Activated T-helper 1 cell treated with anti-CD3 and anti-CD28 coated beads, Interleukin-12 subunit alpha, Interleukin-12 subunit beta, Interleukin-2, Interleukin-4 antibody, amounts not matched to agents 30 ng/mL and 10 ng/mL and 1 ng/mL, durations not matched to agents 14 hours and 24 hours and 36 hours (primary cell): ENCODE results near the gene CD46. TPM values are rescaled to one million over a fixed set of nuclear protein-coding genes. Genes with fewer than 3 reads are reported as not detected.
"Not testable (repeated sequence)": the region's sequence is repeated elsewhere in the genome, so short reads cannot be mapped to it uniquely, and the experiment has no call there.

Experiments
- DNase-seq: peaks from one replicate; pipeline ENCODE4 v3.0.0; 2021; ENCODE audit warnings: low spot score
- H3K27ac Mint-ChIP-seq: one replicate; pipeline ENCODE4 v1.8.0; 2021; ENCODE audit warnings: mild to moderate bottlenecking, mixed read lengths
- H3K27me3 Mint-ChIP-seq: one replicate; pipeline ENCODE4 v1.8.0; 2022; ENCODE audit warnings: mild to moderate bottlenecking, moderate library complexity, mixed read lengths; ENCODE audit not compliant: insufficient read depth
- H3K36me3 Mint-ChIP-seq: one replicate; pipeline ENCODE4 v1.8.0; 2021; ENCODE audit warnings: low read depth, mixed read lengths
- H3K4me1 Mint-ChIP-seq: one replicate; pipeline ENCODE4 v1.8.0; 2021; ENCODE audit warnings: low read depth, mixed read lengths
- H3K4me3 Mint-ChIP-seq: one replicate; pipeline ENCODE4 v1.8.0; 2021; ENCODE audit warnings: mild to moderate bottlenecking, moderate library complexity, mixed read lengths
- H3K9me3 Mint-ChIP-seq: one replicate; pipeline ENCODE4 v1.8.0; 2021; ENCODE audit warnings: mixed read lengths
- intact Hi-C: fragments of 100-400 bp; cut with micrococcal nuclease; formaldehyde crosslinking; loops from one replicate; pipeline ENCODE4 v1.15.1; 2024
- total RNA-seq: library from RNA; stranded (reverse); gene quantifications from 2 replicates; pipeline ENCODE4 v1.2.3, GENCODE V29; 2022

CD46 gene
- total RNA-seq, result 101 and 105 TPM in 2 replicates

- Mint-ChIP-seq H3K4me1 (peaks cover 61% of the 10 kb centered on the region), H3K27ac (peak within 1 kb of the TSS; percentile 95), H3K4me3 (peak within 1 kb of the TSS; percentile 98), H3K27me3 (no peaks in the 10 kb centered on the region), H3K36me3 (peaks cover 9% of the 10 kb centered on the region), H3K9me3 (no peaks in the 10 kb centered on the region)
- intact Hi-C loops, result loop anchor here (1.0 to 10.0 kb wide), 7 partner anchors 45 to 700 kb away; partner anchors contain the start of genes CD55, CR1L, PFKFB2 and YOD1
- peak; percentile 93 for DNase-seq
Observed at GRCh38 chr1:207751790-207752455, at the start of gene CD46. Gene CD46, plus strand, starts transcription at chr1:207752054. Its CDS starts 159 bp downstream, at chr1:207752213.

DNA sequence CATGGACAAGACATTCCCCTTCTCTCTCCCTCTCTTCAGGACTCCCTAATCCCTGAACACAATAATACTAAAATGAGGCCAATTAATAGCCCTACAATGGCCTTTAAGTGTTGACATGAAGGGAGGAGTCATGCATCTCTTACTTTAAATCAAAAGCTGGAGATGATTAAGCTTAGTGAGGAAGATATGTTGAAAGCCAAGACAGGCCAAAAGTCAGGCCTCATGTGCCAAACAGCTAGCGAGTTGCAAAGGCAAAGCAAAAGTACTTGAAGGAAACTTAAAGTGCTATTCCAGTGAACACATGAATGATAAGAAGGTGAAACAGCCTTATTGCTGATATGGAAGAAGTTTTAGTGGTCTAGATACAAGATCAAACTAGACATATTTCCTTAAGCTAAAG, 49.5 kb upstream of the CD46 start:
- intact Hi-C loops, result no loop called here
- Mint-ChIP-seq H3K36me3 (no peaks in the 10 kb centered on the region), H3K4me3 (no peak overlapping the region), H3K27me3 (peaks cover 13% of the 10 kb centered on the region), H3K4me1 (no peaks in the 10 kb centered on the region), H3K9me3 (no peaks in the 10 kb centered on the region), H3K27ac (no peak overlapping the region)
- no peak for DNase-seq

GRCh38 chr1:207703712-207704111, 48.1 kb upstream of the CD46 start:
- Mint-ChIP-seq H3K27ac (no peak overlapping the region), H3K4me3 (no peak overlapping the region), H3K27me3 (peaks cover 9% of the 10 kb centered on the region), H3K36me3 (no peaks in the 10 kb centered on the region), H3K4me1 (no peaks in the 10 kb centered on the region), H3K9me3 (no peaks in the 10 kb centered on the region)
- intact Hi-C loops, result no loop called here
- DNase-seq, result no peak

GRCh38 chr1:207708004-207708403, 43.9 kb upstream of the CD46 start:
- H3K4me1 Mint-ChIP-seq, intact Hi-C loops, H3K9me3 Mint-ChIP-seq, H3K27me3 Mint-ChIP-seq, DNase-seq, H3K36me3 Mint-ChIP-seq, H3K4me3 Mint-ChIP-seq, H3K27ac Mint-ChIP-seq: not testable (repeated sequence)

DNA sequence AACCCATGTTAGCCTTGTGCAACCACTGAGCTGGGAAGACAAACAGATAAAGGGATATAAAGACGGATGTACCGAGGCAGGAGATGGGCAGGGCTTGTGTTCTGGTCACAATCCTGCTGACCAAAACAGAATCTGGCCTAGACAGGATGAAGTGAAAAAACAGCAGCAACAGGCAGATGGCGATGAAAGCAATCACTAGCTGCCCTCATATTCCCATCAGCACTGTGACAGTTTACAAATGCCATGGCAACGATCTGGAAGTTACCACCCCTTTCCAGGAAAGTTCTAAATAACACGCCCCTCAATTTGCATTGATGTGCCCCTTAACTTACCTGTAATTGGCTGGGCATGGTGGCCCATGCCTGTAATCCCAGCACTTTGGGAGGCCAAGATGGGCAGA, 40.6 kb upstream of the CD46 start:
- no peaks in the 10 kb centered on the region for H3K4me1 Mint-ChIP-seq
- H3K27ac Mint-ChIP-seq, result no peak overlapping the region
- peaks cover 4% of the 10 kb centered on the region for H3K27me3 Mint-ChIP-seq
- no peak for DNase-seq
- intact Hi-C loops, result no loop called here
- H3K4me3 Mint-ChIP-seq, result no peak overlapping the region
- no peaks in the 10 kb centered on the region for H3K9me3 Mint-ChIP-seq
- H3K36me3 Mint-ChIP-seq, result no peaks in the 10 kb centered on the region

DNA sequence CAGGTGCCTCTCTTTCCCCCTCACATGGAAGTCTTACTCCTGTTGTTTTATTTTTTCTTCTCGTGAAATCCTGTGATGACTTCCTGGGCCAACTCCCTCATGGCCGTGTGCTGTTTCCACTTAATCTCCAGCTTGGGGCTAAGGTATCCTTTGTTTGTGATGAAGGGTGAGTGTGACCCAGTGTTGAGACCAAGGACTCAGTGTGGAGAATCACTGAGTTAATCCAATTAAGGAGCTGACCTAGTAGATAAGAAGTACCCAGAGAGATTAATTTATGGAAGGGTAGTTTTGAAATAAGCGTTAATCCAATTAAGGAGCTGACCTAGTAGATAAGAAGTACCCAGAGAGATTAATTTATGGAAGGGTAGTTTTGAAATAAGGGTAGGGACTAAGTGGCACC, 39.2 kb upstream of the CD46 start:
- H3K36me3 Mint-ChIP-seq, H3K27ac Mint-ChIP-seq, DNase-seq, H3K9me3 Mint-ChIP-seq, H3K27me3 Mint-ChIP-seq, H3K4me1 Mint-ChIP-seq, H3K4me3 Mint-ChIP-seq: not testable (repeated sequence)
- intact Hi-C loops, result loop anchor here (1.0 kb wide), 1 partner anchor 85 kb away; no protein-coding TSS in a partner anchor

DNA sequence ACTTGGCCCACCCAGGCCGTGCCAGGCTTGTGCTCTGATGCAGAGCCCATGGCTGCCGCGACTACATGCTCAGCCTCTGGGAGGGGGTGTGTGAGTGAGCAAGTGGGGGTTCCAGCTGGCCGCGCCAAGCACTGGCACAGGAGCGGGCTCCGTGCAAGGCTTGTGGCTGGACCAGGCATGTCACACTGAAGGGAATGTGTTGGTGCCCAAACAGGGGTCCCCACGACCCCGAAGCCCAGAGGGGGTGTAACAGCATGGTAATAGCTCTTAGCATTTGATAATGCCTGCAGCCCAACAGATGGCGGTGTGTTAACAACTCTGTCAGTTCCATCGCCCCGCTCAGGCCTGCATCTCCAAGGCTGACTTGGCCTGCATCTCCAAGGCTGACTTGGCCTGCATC, 38.3 kb upstream of the CD46 start:
- Mint-ChIP-seq H3K4me3 (no peak overlapping the region), H3K9me3 (no peaks in the 10 kb centered on the region), H3K4me1 (no peaks in the 10 kb centered on the region), H3K27ac (no peak overlapping the region), H3K36me3 (no peaks in the 10 kb centered on the region), H3K27me3 (peaks cover 3% of the 10 kb centered on the region)
- no peak for DNase-seq
- intact Hi-C loops, result loop anchor here (1.0 kb wide), 1 partner anchor 84 kb away; no protein-coding TSS in a partner anchor

DNA sequence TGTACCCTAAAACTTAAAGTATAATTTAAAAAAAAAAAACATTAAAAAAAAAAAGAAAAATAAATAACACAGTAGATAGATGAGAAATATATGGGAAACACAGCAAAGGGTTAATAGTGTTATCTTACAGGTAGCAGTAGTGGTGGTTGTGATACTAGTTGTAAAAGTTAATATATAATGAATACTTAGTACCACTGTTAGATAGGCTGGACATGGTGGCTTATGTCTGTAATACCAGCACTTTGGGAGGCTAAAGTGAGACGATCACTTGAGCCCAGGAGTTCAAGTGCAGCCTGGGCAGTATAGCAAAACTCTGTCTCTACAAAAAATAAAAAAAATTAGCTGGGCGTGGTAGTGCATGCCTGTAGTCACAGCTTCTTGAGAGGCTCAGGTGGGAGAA, 32.6 kb upstream of the CD46 start:
- Mint-ChIP-seq H3K27ac (no peak overlapping the region), H3K4me1 (no peaks in the 10 kb centered on the region), H3K36me3 (no peaks in the 10 kb centered on the region), H3K4me3 (no peak overlapping the region), H3K9me3 (no peaks in the 10 kb centered on the region), H3K27me3 (peaks cover 3% of the 10 kb centered on the region)
- DNase-seq, result no peak
- intact Hi-C loops, result no loop called here

GRCh38 chr1:207728200-207728858, 23.5 kb upstream of the CD46 start:
- DNase-seq, H3K4me3 Mint-ChIP-seq, intact Hi-C loops, H3K9me3 Mint-ChIP-seq, H3K27ac Mint-ChIP-seq, H3K36me3 Mint-ChIP-seq, H3K27me3 Mint-ChIP-seq, H3K4me1 Mint-ChIP-seq: not testable (repeated sequence)

DNA sequence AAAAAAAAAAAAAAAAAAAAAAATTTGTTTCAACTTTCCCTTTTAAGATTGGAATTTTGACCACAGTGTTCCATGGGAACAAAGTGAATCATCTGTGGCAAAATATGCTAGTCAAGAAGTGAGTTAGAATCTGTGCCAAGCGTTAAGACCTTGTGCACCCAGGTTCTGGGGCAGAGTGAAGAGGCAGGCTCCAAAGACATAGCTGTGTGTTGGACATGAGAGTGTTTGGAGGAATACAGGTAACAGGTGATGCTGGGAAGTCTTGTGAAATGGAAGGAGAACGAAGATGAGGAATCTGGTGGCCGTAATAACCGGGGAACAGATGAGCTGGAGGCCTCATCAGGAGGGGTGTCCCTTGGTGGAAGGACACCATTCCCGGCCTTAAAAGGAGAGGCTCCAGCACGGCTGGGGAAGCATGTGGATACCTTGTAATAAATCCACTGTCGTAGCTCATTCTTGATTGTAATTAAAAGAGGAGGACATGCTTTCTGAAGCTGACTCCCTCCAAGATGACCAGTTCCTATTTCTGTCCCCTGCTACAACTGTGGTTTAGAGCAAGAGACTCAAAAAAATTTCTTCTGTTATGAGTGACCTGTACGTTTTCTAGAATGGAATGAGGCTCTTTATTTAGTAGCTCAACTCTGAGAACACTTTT, 14.2 kb upstream of the CD46 start:
- H3K4me1 Mint-ChIP-seq, H3K27ac Mint-ChIP-seq, intact Hi-C loops, H3K36me3 Mint-ChIP-seq, H3K4me3 Mint-ChIP-seq, H3K9me3 Mint-ChIP-seq, DNase-seq: not testable (repeated sequence)
- peaks cover 13% of the 10 kb centered on the region for H3K27me3 Mint-ChIP-seq

DNA sequence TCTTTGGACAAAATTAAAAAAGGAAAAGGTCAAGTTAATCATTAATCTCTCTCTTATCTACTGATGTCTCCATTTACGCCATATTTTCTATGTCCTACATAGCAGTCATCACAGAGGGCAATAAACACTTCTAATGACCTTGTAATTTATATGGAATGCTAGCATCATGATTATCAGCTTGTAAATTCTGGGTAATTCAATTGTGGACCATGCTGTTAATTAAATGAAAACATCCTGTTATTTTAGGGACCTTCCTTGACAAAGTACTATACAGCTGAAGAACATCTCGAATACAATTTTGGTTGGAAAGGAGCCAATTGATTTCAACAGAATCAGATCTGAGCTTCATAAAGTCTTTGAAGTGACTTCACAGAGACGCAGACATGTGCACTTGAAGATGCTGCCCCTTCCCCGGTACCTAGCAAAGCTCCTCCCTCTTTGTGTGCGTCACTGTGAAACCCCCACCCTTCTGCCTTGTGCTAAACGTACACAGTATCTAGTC, 13.6 kb upstream of the CD46 start:
- peaks cover 13% of the 10 kb centered on the region for H3K27me3 Mint-ChIP-seq
- DNase-seq, H3K4me3 Mint-ChIP-seq, H3K36me3 Mint-ChIP-seq, H3K4me1 Mint-ChIP-seq, intact Hi-C loops, H3K27ac Mint-ChIP-seq, H3K9me3 Mint-ChIP-seq: not testable (repeated sequence)

GRCh38 chr1:207740207-207740606, 11.6 kb upstream of the CD46 start:
- intact Hi-C loops, result no loop called here
- no peak for DNase-seq
- no peaks in the 10 kb centered on the region for H3K36me3 Mint-ChIP-seq
- no peak overlapping the region for H3K4me3 Mint-ChIP-seq
- no peaks in the 10 kb centered on the region for H3K4me1 Mint-ChIP-seq
- H3K27me3 Mint-ChIP-seq, result peaks cover 13% of the 10 kb centered on the region
- peaks cover 4% of the 10 kb centered on the region for H3K9me3 Mint-ChIP-seq
- no peak overlapping the region for H3K27ac Mint-ChIP-seq
